HPDE6-E6E7 (cell line): ENCODE data around the gene ASPG.

ENCODE experiments used
- DNase-seq: peaks from one replicate; pipeline ENCODE4 v3.0.0; 2011; ENCODE audit warnings: missing footprints; ENCODE audit errors: extremely low spot score

The ASPG gene

GRCh38 chr14:104093366-104094055 is 8.0 kb downstream of the ASPG start:
- DNase-seq, result no peak

- no peak for DNase-seq
Observed at GRCh38 chr14:104094056-104094708, 8.7 kb downstream of the ASPG start.

- peak; percentile 70 for DNase-seq
Observed at GRCh38 chr14:104094709-104095425, 9.4 kb downstream of the ASPG start.

DNA sequence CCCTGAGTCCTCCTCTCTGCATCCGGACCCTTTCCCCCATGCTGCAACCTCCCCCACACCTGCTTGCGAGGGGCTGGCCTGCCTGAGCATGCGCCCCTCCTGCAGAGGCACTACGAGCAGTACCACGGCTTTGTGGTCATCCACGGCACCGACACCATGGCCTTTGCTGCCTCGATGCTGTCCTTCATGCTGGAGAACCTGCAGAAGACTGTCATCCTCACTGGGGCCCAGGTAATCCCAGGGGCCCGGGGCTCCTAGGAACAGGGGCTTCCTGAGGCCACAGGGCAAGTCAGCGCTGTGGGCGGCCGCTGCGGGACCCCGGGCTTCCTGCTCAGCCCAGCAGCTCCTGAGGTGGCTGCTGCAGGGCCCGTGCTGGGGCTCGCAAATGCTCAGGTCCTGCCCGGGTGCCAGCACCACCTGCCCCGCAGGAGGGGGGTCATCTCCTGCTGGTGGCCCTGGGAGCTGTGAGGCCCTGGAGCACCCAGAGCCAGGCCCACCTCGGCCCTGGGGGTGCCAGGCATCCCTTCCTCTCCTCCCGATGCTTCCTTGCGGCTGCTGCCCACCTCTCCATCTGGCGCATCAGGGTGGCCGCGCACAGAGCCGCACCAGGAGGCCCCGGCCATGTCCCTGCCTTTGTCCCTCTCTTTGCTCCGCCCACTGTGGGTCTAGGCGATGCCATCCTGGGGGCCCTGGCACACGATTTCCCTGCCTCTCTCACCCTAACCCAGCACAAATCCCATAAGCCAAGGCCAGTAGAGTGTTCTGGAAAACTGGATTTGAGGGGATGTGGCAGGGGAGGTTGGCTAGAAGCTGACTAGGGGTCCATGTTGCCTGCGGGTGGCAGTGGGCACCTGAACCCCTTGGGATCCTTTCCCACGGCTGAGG is 10.2 kb downstream of the ASPG start:
- DNase-seq, result no peak

DNA sequence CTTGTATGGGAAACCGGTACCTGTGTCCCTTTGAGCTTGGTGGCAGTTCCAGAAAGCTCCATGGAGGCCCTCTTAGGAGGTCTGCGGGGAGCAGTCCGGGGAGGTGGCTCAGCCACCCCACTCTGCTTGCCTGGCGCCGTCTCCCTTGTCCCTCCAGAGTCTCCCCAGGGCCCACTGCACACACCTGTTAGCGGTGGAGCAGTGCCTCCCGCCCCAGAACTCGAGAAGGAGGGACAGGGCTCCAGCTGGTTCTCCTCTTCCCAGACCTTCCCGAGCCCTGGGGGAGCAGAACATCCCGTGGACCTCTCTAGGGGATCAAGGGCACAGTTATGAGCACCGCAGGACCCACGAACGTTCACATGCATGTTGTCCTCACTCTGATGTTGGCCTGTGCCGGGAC is 10.8 kb downstream of the ASPG start:
- no peak for DNase-seq

DNA sequence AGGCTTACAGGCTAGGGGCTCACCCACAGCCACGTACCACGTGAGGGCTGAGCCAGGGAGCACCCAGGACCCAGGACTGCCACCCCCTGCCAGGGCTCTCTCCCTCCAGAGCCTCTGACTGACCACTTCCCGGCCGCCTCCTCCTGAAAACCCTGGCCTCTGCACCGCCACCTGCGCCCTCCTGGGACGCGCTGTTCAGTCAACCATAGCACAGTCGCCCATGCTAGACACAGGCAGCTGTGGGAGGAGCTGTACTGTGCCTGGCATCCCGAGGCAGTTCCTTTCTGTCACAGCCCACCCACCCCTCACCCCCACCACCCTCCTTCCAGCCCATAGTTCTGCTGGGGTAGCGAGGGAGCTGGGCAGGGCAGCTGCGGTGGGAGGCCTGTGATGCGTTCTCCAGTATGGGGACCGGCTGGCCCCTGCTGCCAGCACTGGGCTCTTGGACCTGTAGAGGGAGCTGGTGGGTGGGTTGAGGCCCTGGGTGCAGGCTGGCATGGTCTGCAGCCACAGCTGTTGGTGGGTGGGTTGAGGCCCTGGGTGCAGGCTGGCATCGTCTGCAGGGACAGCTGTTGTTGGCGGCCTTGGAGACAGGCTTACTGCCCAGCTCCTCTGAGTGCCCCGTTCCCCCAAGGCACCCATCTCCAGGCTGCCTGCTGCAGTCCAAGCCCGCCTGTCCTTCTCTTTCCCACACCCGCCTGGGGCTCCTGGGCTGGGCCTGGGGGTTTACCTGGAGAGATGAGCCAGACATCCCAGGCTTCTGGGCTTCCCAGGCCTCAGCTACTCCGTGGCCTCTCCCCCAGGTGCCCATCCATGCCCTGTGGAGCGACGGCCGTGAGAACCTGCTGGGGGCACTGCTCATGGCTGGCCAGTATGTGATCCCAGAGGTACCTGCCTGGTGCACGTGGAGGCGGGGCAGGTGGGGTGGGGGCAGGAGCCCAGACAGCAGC is 11.5 kb downstream of the ASPG start:
- no peak for DNase-seq

DNA sequence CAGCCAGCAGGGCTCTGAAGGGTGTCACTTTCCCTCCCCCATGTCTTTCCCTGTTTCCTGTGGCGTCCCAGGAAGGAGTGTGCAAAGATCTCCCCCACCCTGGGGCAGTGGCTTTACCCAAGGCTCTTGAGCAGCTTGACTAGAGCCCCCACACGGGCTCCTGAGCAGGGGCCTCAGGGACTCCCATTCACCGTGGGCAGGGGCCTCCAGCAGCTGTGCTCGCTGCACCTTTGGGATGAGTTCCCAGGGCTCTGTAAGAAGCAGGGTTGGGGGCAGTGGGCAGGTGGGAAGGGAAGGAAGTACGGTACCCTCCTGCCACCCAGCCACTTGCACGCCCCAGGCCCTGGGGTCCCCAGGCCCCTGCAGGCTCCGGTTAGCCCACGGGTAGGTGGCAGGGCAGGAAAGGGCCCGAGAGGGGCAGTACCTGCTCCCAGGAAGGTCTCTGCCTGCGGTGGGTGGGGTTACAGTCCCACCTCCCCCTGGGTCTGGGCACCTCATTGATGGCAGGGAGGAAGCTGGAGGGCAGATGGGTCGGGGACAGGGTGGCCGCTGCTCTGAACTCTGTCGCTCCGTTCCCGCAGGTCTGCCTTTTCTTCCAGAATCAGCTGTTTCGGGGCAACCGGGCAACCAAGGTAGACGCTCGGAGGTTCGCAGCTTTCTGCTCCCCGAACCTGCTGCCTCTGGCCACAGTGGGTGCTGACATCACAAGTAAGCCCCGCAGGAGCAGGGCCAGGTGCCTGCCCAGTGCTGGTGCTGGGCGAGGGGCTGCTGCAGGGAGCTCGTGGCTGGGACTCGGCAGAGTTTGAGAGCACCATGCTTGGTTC is 13.0 kb downstream of the ASPG start:
- no peak for DNase-seq

GRCh38 chr14:104099096-104100041 is 13.9 kb downstream of the ASPG start:
- DNase-seq, result no peak

GRCh38 chr14:104100171-104101085 is 14.9 kb downstream of the ASPG start:
- no peak for DNase-seq

DNA sequence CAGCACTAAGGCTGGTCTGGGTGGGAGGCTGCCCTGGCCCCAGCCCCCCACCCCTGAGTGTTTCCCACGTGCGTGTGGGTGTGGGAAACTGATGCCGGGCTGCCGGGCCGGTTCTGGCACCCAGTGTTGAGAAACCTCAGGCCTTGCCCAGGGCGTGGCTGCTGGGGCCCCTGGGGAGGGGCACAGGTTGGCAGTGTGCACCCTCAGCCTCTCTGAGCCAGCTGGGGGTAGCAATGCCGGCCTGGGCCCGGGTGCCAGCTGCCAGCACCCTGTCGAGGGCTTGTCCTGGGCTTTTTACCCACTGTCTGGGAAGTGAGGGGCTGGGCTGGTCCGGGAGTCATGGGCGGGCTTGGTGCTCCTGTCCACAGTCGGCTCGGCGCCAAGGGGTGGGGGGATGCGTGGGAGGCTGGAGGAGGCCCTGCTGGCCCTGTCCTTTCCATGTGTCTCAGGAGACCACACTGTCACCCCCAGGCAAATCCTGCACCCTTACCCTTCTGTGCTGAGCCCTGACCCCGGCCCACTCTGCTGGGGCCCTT is 15.7 kb downstream of the ASPG start:
- no peak for DNase-seq

GRCh38 chr14:104101651-104102281 is 16.3 kb downstream of the ASPG start:
- no peak for DNase-seq

GRCh38 chr14:104102282-104102914 is 16.9 kb downstream of the ASPG start:
- no peak for DNase-seq

DNA sequence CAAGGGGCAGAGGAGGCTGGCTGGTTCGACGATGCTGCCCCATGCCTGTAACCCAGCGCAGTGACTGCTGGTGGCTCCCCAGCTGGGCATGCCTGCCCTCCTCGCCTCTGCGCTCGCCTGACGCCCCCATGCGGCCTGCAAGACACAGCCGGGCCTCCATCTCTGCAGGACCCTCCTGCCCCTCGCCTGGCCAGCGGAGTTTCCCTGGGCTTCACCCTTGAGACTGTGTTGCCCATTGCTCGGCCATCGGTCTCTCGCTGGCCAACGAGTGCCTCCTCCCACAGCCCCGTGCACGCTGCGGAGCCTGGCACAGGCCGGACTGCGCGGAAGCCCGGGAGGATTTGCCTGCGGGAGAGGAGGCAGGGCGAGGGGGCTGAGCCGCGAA is 17.6 kb downstream of the ASPG start:
- DNase-seq, result no peak

- DNase-seq, result no peak
Observed at GRCh38 chr14:104103446-104104075, 18.1 kb downstream of the ASPG start.

GRCh38 chr14:104104076-104104901 is 18.8 kb downstream of the ASPG start:
- no peak for DNase-seq
